ENCODE measurements around the gene MTMR1. TPM values are rescaled to one million over a fixed set of nuclear protein-coding genes. Genes with fewer than 3 reads are reported as not detected.

Gene MTMR1
- total RNA-seq, 1 donor = 30.2 TPM

DNA sequence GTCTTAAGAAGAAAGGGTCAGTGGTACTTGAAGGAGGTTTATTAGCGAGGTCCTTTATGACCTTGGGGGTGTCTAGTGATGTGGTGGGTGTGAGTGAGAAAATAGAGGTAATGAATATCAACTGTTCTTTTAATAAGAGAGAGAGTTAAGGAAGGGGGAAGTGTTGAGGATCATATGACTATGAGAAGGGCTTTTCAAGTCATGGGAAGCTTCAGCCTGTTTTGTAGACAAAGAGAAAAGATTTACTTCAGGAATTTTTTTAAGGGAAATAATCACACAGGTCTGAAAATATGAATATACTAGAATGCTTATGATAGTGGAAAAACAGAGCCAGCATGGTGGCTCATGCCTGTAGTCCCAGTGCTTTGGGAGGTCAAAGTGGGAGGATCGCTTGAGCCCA lies 41.3 kb upstream of the MTMR1 start:
- TF ChIP-seq, protein P1, sequence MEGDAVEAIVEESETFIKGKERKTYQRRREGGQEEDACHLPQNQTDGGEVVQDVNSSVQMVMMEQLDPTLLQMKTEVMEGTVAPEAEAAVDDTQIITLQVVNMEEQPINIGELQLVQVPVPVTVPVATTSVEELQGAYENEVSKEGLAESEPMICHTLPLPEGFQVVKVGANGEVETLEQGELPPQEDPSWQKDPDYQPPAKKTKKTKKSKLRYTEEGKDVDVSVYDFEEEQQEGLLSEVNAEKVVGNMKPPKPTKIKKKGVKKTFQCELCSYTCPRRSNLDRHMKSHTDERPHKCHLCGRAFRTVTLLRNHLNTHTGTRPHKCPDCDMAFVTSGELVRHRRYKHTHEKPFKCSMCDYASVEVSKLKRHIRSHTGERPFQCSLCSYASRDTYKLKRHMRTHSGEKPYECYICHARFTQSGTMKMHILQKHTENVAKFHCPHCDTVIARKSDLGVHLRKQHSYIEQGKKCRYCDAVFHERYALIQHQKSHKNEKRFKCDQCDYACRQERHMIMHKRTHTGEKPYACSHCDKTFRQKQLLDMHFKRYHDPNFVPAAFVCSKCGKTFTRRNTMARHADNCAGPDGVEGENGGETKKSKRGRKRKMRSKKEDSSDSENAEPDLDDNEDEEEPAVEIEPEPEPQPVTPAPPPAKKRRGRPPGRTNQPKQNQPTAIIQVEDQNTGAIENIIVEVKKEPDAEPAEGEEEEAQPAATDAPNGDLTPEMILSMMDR (IDR thresholded peaks at IDR 0.05; ENCODE audit: insufficient read depth, low read depth, low read length) = no peak
- no peak for DNase-seq (ENCODE audit: low read depth)
- H3K4me3 ChIP-seq (ENCODE audit: low read depth, low read length) = no peak overlapping the region

DNA sequence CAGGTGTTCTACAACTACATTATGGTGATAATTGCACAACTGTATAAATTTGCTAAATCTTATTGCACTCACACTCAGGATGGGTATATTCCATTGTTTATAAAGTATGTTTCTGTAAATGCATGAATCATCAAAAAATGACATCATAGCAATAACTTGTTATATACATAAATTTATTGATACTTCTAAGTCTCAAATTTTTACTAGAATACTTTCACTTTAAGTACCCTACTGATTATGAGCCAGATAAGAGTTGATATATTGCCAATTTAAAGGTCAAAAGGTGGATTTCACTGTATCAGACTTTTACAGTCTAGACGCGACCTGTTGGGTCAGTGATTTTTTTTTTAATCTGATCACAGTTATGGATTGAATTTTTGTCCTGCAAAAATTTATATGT lies 37.4 kb upstream of the MTMR1 start:
- TF ChIP-seq, protein P1 (IDR thresholded peaks at IDR 0.05; ENCODE audit: insufficient read depth, low read depth, low read length) = no peak
- no peak overlapping the region for H3K4me3 ChIP-seq (ENCODE audit: low read depth, low read length)
- DNase-seq (ENCODE audit: low read depth) = no peak

DNA sequence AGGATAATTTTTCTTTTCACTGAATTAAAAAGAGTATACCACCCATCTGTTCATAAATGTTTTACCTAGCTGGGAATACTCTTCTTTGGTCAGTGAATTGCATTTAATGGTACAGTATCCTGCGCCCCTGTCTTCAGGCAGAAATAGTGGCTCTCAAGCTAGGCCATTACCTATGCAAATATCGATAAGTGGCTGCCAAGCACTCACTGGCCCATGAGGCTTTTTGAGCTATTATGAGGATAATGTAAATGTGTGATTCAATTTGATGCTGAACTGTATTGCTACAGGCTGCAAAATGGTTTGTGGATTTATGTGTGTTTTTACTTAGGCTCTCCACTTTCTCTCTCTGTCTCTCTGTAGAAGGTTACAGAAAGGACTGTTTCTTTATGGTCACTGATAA lies 30.1 kb upstream of the MTMR1 start:
- TF ChIP-seq, protein P1 (IDR thresholded peaks at IDR 0.05; ENCODE audit: insufficient read depth, low read depth, low read length) = no peak
- DNase-seq (ENCODE audit: low read depth) = no peak
- H3K4me3 ChIP-seq (ENCODE audit: low read depth, low read length) = no peak overlapping the region

DNA sequence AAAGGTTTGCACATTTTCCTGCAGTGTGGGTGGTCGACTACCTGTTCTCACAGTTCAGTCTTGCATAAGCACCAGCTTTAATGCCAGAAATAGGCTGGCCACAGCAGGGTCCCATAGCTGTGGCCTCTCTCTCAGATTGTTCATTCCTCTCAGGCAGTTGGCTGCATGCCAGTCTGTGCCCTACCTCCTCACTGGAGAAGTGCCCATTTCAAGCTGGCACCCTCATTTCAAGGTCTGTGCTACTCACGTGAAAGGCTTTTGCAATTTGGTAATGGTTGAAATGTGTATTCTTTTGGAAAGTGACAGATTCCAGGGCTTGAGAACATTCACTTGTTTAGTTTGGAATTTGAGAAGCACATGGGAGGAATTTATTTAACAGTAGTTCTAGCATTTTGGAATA lies 28.9 kb upstream of the MTMR1 start:
- H3K4me3 ChIP-seq (ENCODE audit: low read depth, low read length) = no peak overlapping the region
- no peak for DNase-seq (ENCODE audit: low read depth)
- TF ChIP-seq, protein P1 (IDR thresholded peaks at IDR 0.05; ENCODE audit: insufficient read depth, low read depth, low read length) = no peak

DNA sequence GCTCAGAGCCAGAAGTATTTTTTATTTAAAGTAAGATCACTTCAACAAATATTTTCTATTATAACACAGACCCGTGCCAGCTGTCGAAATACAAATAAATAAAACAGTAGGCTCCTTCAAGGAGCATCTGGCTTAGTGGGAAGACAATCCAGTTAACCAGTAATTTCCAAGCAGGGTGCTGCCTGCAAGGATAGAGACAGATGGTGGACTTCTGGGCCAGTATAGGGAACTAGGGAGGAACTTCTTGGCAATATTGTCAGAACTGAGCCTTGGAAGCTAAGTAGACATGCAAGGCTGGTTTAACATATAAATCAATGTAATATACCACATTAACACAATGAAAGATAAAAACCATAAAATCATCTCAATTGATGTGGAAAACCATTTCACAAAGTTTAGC lies 17.0 kb upstream of the MTMR1 start:
- no peak overlapping the region for H3K4me3 ChIP-seq (ENCODE audit: low read depth, low read length)
- DNase-seq (ENCODE audit: low read depth) = no peak
- TF ChIP-seq, protein P1 (IDR thresholded peaks at IDR 0.05; ENCODE audit: insufficient read depth, low read depth, low read length) = no peak

DNA sequence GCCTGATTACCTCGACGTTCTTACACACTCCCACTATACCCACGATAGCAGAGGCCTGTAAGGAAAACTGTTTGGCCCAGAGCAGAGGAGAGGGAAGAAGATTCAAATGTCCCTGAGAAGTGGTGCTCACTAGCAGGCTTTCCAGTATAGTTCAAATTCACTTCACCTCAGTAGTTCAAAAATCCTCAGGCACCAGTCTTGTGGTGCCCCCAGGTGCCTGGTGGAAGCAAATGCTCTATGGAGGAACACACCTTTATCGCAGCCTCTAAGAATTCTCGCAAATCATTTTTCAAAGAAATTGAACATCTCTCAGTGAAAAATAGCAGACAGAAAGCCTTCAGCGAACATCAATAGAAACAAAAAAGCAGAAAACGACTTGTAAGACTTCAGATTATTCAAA lies 12.2 kb upstream of the MTMR1 start:
- peak; percentile 28 for DNase-seq (ENCODE audit: low read depth)
- no peak overlapping the region for H3K4me3 ChIP-seq (ENCODE audit: low read depth, low read length)
- TF ChIP-seq, protein P1 (IDR thresholded peaks at IDR 0.05; ENCODE audit: insufficient read depth, low read depth, low read length) = peak; percentile 47

DNA sequence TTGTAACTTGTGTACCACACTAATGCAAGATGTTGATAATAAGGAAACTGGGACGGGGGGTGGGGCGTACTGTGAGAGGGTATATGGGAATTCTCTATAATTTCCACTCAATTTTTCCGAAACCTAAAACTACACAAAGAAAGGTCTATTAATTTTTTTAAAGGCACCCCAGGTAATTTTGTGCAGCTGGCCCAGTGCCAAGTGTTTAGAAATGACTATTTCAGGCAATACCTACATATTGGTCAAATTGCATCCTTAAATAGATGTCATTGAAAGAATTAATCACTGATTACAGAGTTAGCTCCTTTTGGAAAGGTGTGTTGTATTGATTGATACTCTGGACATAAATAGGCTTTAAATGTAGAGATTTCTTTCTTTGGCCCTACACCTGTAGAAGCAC lies 10.1 kb upstream of the MTMR1 start:
- TF ChIP-seq, protein P1 (IDR thresholded peaks at IDR 0.05; ENCODE audit: insufficient read depth, low read depth, low read length) = no peak
- no peak for DNase-seq (ENCODE audit: low read depth)
- no peak overlapping the region for H3K4me3 ChIP-seq (ENCODE audit: low read depth, low read length)
